ENCODE data around the gene GPR179. TPM values are rescaled to one million over a fixed set of nuclear protein-coding genes. Genes with fewer than 3 reads are reported as not detected.

The GPR179 gene
- total RNA-seq, 2 donors from 2014 or later = 0.42 TPM; not detected in 1

- H3K36me3 ChIP-seq = peaks cover 14% of the 10 kb centered on the region
Measured at GRCh38 chr17:38363016-38363415, 19.3 kb upstream of the GPR179 start.

GRCh38 chr17:38361694-38362465 is 18.1 kb upstream of the GPR179 start:
- ATAC-seq (ENCODE audit: insufficient number of reproducible peaks, low FRiP score, low read depth) = no peak
- no peak overlapping the region for H3K4me3 ChIP-seq
- TF ChIP-seq CTCF (IDR thresholded peaks at IDR 0.05) = no peak
- no peaks in the 10 kb centered on the region for H3K27me3 ChIP-seq (replicated peaks; ENCODE audit: insufficient read depth)
- no peak overlapping the region for H3K27ac ChIP-seq
- H3K4me1 ChIP-seq (ENCODE audit: control insufficient read depth in 1 of 2, low read depth in 2 of 2) = peaks cover 10 to 25% of the 10 kb centered on the region in 2 donors
- DNase-seq (ENCODE audit: low spot score) = no peak
- H3K9me3 ChIP-seq = no peaks in the 10 kb centered on the region
- H3K36me3 ChIP-seq = peaks cover 11% of the 10 kb centered on the region

More at GRCh38 chr17:38363016-38363415, 19.3 kb upstream of the GPR179 start:
- Histone ChIP-seq H3K27ac (no peak overlapping the region), H3K4me1 (ENCODE audit: control insufficient read depth in 1 of 2, low read depth in 2 of 2) (peaks cover 6 to 13% of the 10 kb centered on the region in 2 donors), H3K4me3 (no peak overlapping the region), H3K9me3 (no peaks in the 10 kb centered on the region), H3K27me3 (replicated peaks; ENCODE audit: insufficient read depth) (no peaks in the 10 kb centered on the region)
- no peak for TF ChIP-seq CTCF (IDR thresholded peaks at IDR 0.05)
- DNase-seq (ENCODE audit: low spot score) = no peak
- ATAC-seq (ENCODE audit: insufficient number of reproducible peaks, low FRiP score, low read depth) = no peak

- DNase-seq (ENCODE audit: low spot score) (no peak), ATAC-seq (ENCODE audit: insufficient number of reproducible peaks, low FRiP score, low read depth) (no peak)
- H3K27me3 ChIP-seq (replicated peaks; ENCODE audit: insufficient read depth) = no peaks in the 10 kb centered on the region
- no peak for TF ChIP-seq CTCF (IDR thresholded peaks at IDR 0.05)
- peak overlapping the region; percentile 10 for H3K4me3 ChIP-seq
- H3K9me3 ChIP-seq = no peaks in the 10 kb centered on the region
- peak overlapping the region; percentile 0 to 45 for H3K27ac ChIP-seq
- peaks cover 4% of the 10 kb centered on the region for H3K36me3 ChIP-seq
- peaks cover 32 to 55% of the 10 kb centered on the region in 2 donors for H3K4me1 ChIP-seq (ENCODE audit: control insufficient read depth in 1 of 2, low read depth in 2 of 2)
Measured at GRCh38 chr17:38358586-38359513, 15.1 kb upstream of the GPR179 start.

- Histone ChIP-seq H3K4me1 (ENCODE audit: control insufficient read depth in 1 of 2, low read depth in 2 of 2) (peaks cover 40 to 63% of the 10 kb centered on the region in 2 donors), H3K4me3 (no peak overlapping the region), H3K27me3 (replicated peaks; ENCODE audit: insufficient read depth) (no peaks in the 10 kb centered on the region), H3K9me3 (no peaks in the 10 kb centered on the region), H3K36me3 (no peaks in the 10 kb centered on the region), H3K27ac (peak overlapping the region; percentile 38 to 60)
- DNase-seq (ENCODE audit: low spot score) (no peak), ATAC-seq (ENCODE audit: insufficient number of reproducible peaks, low FRiP score, low read depth) (no peak)
- TF ChIP-seq CTCF (IDR thresholded peaks at IDR 0.05) = no peak
Measured at GRCh38 chr17:38357486-38358123, 13.8 kb upstream of the GPR179 start.
